Muscle of arm (tissue), 12 donors: ENCODE measurements around the gene SERGEF. TPM values are rescaled to one million over a fixed set of nuclear protein-coding genes. Genes with fewer than 3 reads are reported as not detected.

ENCODE experiments used
- polyA plus RNA-seq, 12 donors: library from polyadenylated mRNA; unstranded; fragments of 120-200 nt; gene quantifications; one replicate each; pipeline ENCODE4 v1.2.1, GENCODE V29; 2013; ENCODE audit not compliant: insufficient read length in 12 of 12

The SERGEF gene
- polyA plus RNA-seq, 12 donors = 7.0 to 60.5 (median 12.0) TPM; not detected in 1

Other genes with a start within 250 kb of the SERGEF start
- gene TPH1, start 33.2 kb upstream of the SERGEF start, polyA plus RNA-seq = 10 to 100 TPM in 1 of 12 donors, 1 to 10 TPM in 2, under 1 TPM in 8, not detected in 1; 0.13 to 18.9 (median 0.41) TPM
- gene SAAL1, start 93.0 kb upstream of the SERGEF start, polyA plus RNA-seq = 10 to 100 TPM in 11 of 12 donors, not detected in 1; 10.2 to 23.7 (median 17.3) TPM
- not detected for gene MRGPRX3, start 119.5 kb upstream of the SERGEF start, polyA plus RNA-seq
- not detected for gene MRGPRX4, start 159.8 kb upstream of the SERGEF start, polyA plus RNA-seq
- gene SAA4, start 223.8 kb upstream of the SERGEF start, polyA plus RNA-seq = not detected
- under 1 TPM in 3 of 12 donors, not detected in 9; 0.28 to 0.40 (median 0.32) TPM for gene SAA2, start 235.6 kb upstream of the SERGEF start, polyA plus RNA-seq